GM23338 (cell line): ENCODE results near the gene SIGLEC8. TPM values are rescaled to one million over a fixed set of nuclear protein-coding genes. Genes with fewer than 3 reads are reported as not detected.
"Not testable (repeated sequence)": the region's sequence is repeated elsewhere in the genome, so short reads cannot be mapped to it uniquely, and the experiment has no call there.

Experiments used
- ATAC-seq: fragments of 200-7000 bp; cut with Tn5 transposase; 3 replicates; pipeline ENCODE4 v1.9.1; 2020
- DNase-seq: peaks from one replicate; pipeline ENCODE4 v3.0.0-alpha.2; 2015; ENCODE audit warnings: low spot score
- H2AFZ ChIP-seq: fragments of 200-600 bp; sonication (generic); 2 replicates; pipeline ENCODE4 v1.8.0; 2016; ENCODE audit warnings: antibody characterized with exemption, mild to moderate bottlenecking, moderate library complexity
- H3F3A ChIP-seq: fragments of 200-600 bp; sonication (generic); replicated peaks from 2 replicates; pipeline ENCODE4 v1.8.0; 2017; ENCODE audit warnings: antibody characterized with exemption, mixed run types, low read depth
- H3K27ac ChIP-seq: fragments of 200-600 bp; sonication (generic); 2 replicates; pipeline ENCODE4 v1.6.1; 2016; ENCODE audit warnings: low read depth
- H3K27me3 ChIP-seq: fragments of 200-600 bp; sonication (generic); 2 replicates; pipeline ENCODE4 v1.8.0; 2016; ENCODE audit warnings: mild to moderate bottlenecking, mixed run types, moderate library complexity; ENCODE audit not compliant: insufficient read depth
- H3K36me3 ChIP-seq: fragments of 200-600 bp; sonication (generic); 2 replicates; pipeline ENCODE4 v1.8.0; 2016; ENCODE audit warnings: mild to moderate bottlenecking; ENCODE audit not compliant: insufficient read depth
- H3K4me1 ChIP-seq: fragments of 200-600 bp; sonication (generic); 2 replicates; pipeline ENCODE4 v1.8.0; 2016; ENCODE audit warnings: mild to moderate bottlenecking, moderate library complexity; ENCODE audit not compliant: insufficient read depth
- H3K4me2 ChIP-seq: fragments of 200-600 bp; sonication (generic); 2 replicates; pipeline ENCODE4 v1.7.1; 2017; ENCODE audit warnings: mixed run types
- H3K4me3 ChIP-seq: fragments of 200-600 bp; sonication (generic); 2 replicates; pipeline ENCODE4 v1.6.1; 2016; ENCODE audit warnings: mixed run types
- H3K79me2 ChIP-seq: fragments of 200-600 bp; sonication (generic); replicated peaks from 2 replicates; pipeline ENCODE4 v1.8.0; 2017; ENCODE audit warnings: mild to moderate bottlenecking; ENCODE audit not compliant: insufficient read depth
- H3K9me2 ChIP-seq: fragments of 200-600 bp; sonication (generic); 2 replicates; pipeline ENCODE4 v1.8.0; 2017; ENCODE audit not compliant: insufficient read depth
- H4K20me1 ChIP-seq: fragments of 200-600 bp; sonication (generic); replicated peaks from 2 replicates; pipeline ENCODE4 v1.8.0; 2017; ENCODE audit warnings: mild to moderate bottlenecking; ENCODE audit not compliant: insufficient read depth
- H3K27ac Mint-ChIP-seq: 2 replicates; pipeline ENCODE4 v1.8.0; 2020; ENCODE audit warnings: inconsistent platforms, mild to moderate bottlenecking, moderate library complexity, mixed read lengths
- H3K27me3 Mint-ChIP-seq: 3 replicates; pipeline ENCODE4 v1.8.0; 2022; ENCODE audit warnings: low read depth, mild to moderate bottlenecking, moderate library complexity, mixed read lengths, inconsistent platforms; ENCODE audit not compliant: insufficient read depth, poor library complexity
- H3K36me3 Mint-ChIP-seq: 3 replicates; pipeline ENCODE4 v1.8.0; 2021; ENCODE audit warnings: low read depth, mild to moderate bottlenecking, inconsistent platforms, moderate library complexity, mixed read lengths
- H3K4me1 Mint-ChIP-seq: 3 replicates; pipeline ENCODE4 v1.8.0; 2020; ENCODE audit warnings: mild to moderate bottlenecking, inconsistent platforms, mixed read lengths
- H3K4me3 Mint-ChIP-seq: 3 replicates; pipeline ENCODE4 v1.8.0; 2021; ENCODE audit warnings: moderate library complexity, mild to moderate bottlenecking, inconsistent platforms, mixed read lengths
- H3K9me3 Mint-ChIP-seq: 3 replicates; pipeline ENCODE4 v1.8.0; 2020; ENCODE audit warnings: moderate library complexity, mild to moderate bottlenecking, inconsistent platforms, mixed read lengths
- CTCF ChIP-seq, 2 experiments: fragments of 200-600 bp in 1 of 2; sonication (generic) in 1 of 2; conservative IDR thresholded peaks; 2 replicates each; pipeline versions ENCODE4 v1.5.1 to v1.6.1; 2016 to 2017; ENCODE audit warnings: antibody characterized with exemption in 2 of 2, low read depth in 2 of 2, mild to moderate bottlenecking in 2 of 2, moderate library complexity in 1 of 2
- ETS1 ChIP-seq: IDR thresholded peaks from 2 replicates; pipeline ENCODE4 v1.6.1; 2016; ENCODE audit warnings: antibody characterized with exemption
- EZH2 ChIP-seq: fragments of 200-600 bp; sonication (generic); IDR thresholded peaks from one replicate; pipeline ENCODE4 v1.8.0; 2017; ENCODE audit warnings: antibody characterized with exemption, mild to moderate bottlenecking, low read depth; ENCODE audit not compliant: unreplicated experiment
- EZH2phosphoT487 ChIP-seq: fragments of 200-600 bp; sonication (generic); IDR thresholded peaks from one replicate; pipeline ENCODE4 v1.8.1; 2018; ENCODE audit warnings: antibody characterized with exemption; ENCODE audit not compliant: unreplicated experiment
- NANOG ChIP-seq: IDR thresholded peaks from 2 replicates; pipeline ENCODE4 v1.6.1; 2016; ENCODE audit warnings: antibody characterized with exemption, borderline replicate concordance
- POLR2AphosphoS5 ChIP-seq: IDR thresholded peaks from 2 replicates; pipeline ENCODE4 v1.6.1; 2016; ENCODE audit warnings: antibody characterized with exemption, low read depth
- STAT1 ChIP-seq: IDR thresholded peaks from one replicate; pipeline ENCODE4 v1.6.1; 2016; ENCODE audit warnings: antibody characterized with exemption; ENCODE audit not compliant: unreplicated experiment
- ZNF114 ChIP-seq: fragments of 250-450 bp; sonication (Bioruptor Pico); IDR thresholded peaks from 2 replicates; pipeline ENCODE4 v1.5.0; 2020; ENCODE audit warnings: mild to moderate bottlenecking, moderate library complexity
- ZNF462 ChIP-seq: fragments of 250-450 bp; sonication (Bioruptor Pico); IDR thresholded peaks from 2 replicates; pipeline ENCODE4 v1.5.0; 2020; ENCODE audit warnings: mild to moderate bottlenecking, moderate library complexity
- polyA plus RNA-seq: library from polyadenylated mRNA; unstranded; fragments of >200 nt; fragmentation: Nextera tagmentation; extraction: Ambion mirVana; gene quantifications from 2 replicates; pipeline ENCODE4 v1.2.1, GENCODE V29; 2016
- total RNA-seq: library from RNA; depleted of rRNA; stranded (reverse); fragments of >200 nt; shearing (Covaris generic); gene quantifications from 2 replicates; pipeline ENCODE4 v1.2.3, GENCODE V29; 2014

Gene SIGLEC8
- total and polyA plus RNA-seq, 2 experiments from 2014 or later, result not detected

- TF ChIP-seq CTCF (conservative IDR thresholded peaks at IDR 0.05; ENCODE audit: low read depth in 2 of 2) (no peak), STAT1 (no peak), POLR2AphosphoS5 (no peak)
These were observed 45.1 kb upstream of the SIGLEC8 start (continued) for GRCh38 chr19:51503286-51503817.

GRCh38 chr19:51501594-51502263 lies 43.5 kb upstream of the SIGLEC8 start, which contains the start of gene SIGLEC12:
Gene SIGLEC12, minus strand, starts transcription at chr19:51501800. Its CDS starts 67 bp downstream, at chr19:51501733.
- H3K9me3 Mint-ChIP-seq, result peaks cover 91% of the 10 kb centered on the region
- no peak within 1 kb of the TSS for H3K27ac Mint-ChIP-seq
- ATAC-seq (no peak), DNase-seq (no peak)
- H3K9me2 ChIP-seq, result no peaks in the 10 kb centered on the region
- TF ChIP-seq EZH2phosphoT487 (no peak), ZNF114 (CRISPR knock-in tag) (no peak), POLR2AphosphoS5 (no peak), EZH2 (no peak), ETS1 (no peak), ZNF462 (CRISPR knock-in tag) (no peak), NANOG (no peak)
- no peaks in the 10 kb centered on the region for H3K79me2 ChIP-seq
- H3K4me3 Mint-ChIP-seq, result no peak within 1 kb of the TSS
- peaks cover 27% of the 10 kb centered on the region for H3K36me3 Mint-ChIP-seq
- no peaks in the 10 kb centered on the region for H3K4me1 ChIP-seq
- H3K27ac ChIP-seq, result no peak within 1 kb of the TSS
- no peaks in the 10 kb centered on the region for H3K36me3 ChIP-seq
- H3F3A ChIP-seq, result no peaks in the 10 kb centered on the region
- H3K27me3 Mint-ChIP-seq, result peaks cover 2% of the 10 kb centered on the region
- H4K20me1 ChIP-seq, result no peaks in the 10 kb centered on the region
- no peak within 1 kb of the TSS for H3K4me2 ChIP-seq
- H3K4me3 ChIP-seq, result no peak within 1 kb of the TSS
- H3K27me3 ChIP-seq, result no peaks in the 10 kb centered on the region
- no peaks in the 10 kb centered on the region for H3K4me1 Mint-ChIP-seq
- no peak within 1 kb of the TSS for H2AFZ ChIP-seq

GRCh38 chr19:51500931-51501330 lies 42.7 kb upstream of the SIGLEC8 start:
- DNase-seq, H3K36me3 ChIP-seq, H3F3A ChIP-seq, H3K4me3 Mint-ChIP-seq, H3K4me2 ChIP-seq, H3K27me3 Mint-ChIP-seq, H3K4me1 Mint-ChIP-seq, H3K27ac ChIP-seq, H3K9me2 ChIP-seq, H3K4me1 ChIP-seq, H3K79me2 ChIP-seq, ATAC-seq, H3K4me3 ChIP-seq, H4K20me1 ChIP-seq, H3K27me3 ChIP-seq, H2AFZ ChIP-seq, H3K27ac Mint-ChIP-seq: not testable (repeated sequence)
- H3K36me3 Mint-ChIP-seq, result peaks cover 26% of the 10 kb centered on the region
- H3K9me3 Mint-ChIP-seq, result peaks cover 91% of the 10 kb centered on the region
